Stimulated activated CD8-positive, alpha-beta memory T cell treated with anti-CD3 and anti-CD28 coated beads, Interleukin-15, amount 100 ng/mL, for 48 hours (primary cell): ENCODE results near the gene SGPP2.
"Not testable (repeated sequence)": the region's sequence is repeated elsewhere in the genome, so short reads cannot be mapped to it uniquely, and the experiment has no call there.

Experiments
- DNase-seq, 2 donors: peaks; one replicate each; pipeline ENCODE4 v3.0.0-alpha.2; 2020; ENCODE audit warnings: low read depth in 2 of 2

SGPP2 gene

DNA sequence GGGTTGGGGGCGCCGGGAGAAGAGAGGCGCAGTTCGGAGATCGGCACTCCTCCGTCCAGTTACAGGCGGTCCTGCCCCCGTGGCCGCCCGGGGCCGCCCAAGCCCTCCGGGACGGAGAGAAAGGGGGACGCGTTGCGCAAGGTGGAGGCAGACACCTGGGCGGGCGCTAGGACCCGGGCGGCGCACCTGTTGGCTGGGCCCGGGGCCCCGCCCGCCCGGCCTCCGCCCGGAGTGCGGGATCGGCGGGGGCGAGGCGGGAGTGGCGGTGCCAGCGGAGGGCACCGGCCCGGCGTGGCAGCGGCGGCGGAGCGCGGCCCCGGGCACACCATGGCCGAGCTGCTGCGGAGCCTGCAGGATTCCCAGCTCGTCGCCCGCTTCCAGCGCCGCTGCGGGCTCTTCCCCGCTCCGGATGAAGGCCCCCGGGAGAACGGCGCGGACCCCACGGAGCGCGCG is at the start of gene SGPP2:
Gene SGPP2, plus strand, starts transcription at position 268 of the 453 bp plus-strand sequence. Its CDS starts 60 bp downstream, at position 328.
- no peak for DNase-seq

GRCh38 chr2:222375798-222376197 is 48.5 kb upstream of the SGPP2 start:
- no peak for DNase-seq

- no peak for DNase-seq
Observed at GRCh38 chr2:222380456-222380855, 43.9 kb upstream of the SGPP2 start.

- no peak for DNase-seq
Observed at GRCh38 chr2:222381566-222381965, 42.8 kb upstream of the SGPP2 start.

- DNase-seq: no peak
Observed at GRCh38 chr2:222383255-222383654, 41.1 kb upstream of the SGPP2 start.

GRCh38 chr2:222391743-222392285 is 32.5 kb upstream of the SGPP2 start:
- no peak for DNase-seq

DNA sequence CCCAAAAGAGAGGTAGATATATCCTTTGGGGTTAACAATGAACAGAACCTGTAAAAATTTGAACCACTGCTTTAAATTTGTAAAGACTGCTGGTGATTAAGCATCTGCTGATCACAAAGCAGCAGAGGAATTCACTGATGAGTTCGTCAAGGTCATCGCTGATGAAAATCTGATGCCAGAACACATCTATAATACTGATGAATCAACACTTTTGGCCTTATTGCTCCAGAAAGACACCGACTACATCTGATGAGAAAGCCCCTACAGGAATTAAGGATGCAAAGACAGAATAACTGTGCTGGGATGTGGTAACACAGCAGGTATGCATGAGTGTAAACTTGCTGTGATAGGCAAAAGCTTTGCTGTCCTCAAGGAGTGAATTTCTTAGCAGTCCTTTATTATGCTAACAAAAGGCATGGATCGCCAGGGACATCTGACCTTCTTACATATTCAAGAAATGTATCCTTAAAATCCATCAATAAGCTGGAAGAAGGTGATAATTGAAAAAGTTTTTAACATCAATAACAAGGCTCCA is 30.5 kb upstream of the SGPP2 start:
- DNase-seq: no peak

DNA sequence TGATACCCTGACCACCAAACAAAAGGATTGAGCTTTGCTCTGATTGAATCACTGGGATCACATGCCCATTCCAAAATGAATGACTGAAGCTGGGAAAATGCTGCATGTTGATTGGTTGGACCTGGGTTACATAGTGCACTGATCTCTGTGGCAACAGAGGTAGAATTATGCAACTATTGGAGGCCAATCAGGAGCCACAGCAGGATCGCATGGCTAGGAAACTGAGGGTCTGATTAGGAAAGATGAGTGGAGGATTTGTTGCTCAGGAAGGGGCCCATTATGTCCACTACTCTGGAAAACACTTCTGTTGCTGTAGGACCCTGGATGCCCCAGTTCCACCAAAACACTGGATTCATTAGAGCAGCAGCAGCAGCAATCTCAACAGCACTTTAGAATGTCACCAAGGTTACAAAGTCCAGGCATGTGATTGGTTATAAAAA is 25.9 kb upstream of the SGPP2 start:
- no peak for DNase-seq

DNA sequence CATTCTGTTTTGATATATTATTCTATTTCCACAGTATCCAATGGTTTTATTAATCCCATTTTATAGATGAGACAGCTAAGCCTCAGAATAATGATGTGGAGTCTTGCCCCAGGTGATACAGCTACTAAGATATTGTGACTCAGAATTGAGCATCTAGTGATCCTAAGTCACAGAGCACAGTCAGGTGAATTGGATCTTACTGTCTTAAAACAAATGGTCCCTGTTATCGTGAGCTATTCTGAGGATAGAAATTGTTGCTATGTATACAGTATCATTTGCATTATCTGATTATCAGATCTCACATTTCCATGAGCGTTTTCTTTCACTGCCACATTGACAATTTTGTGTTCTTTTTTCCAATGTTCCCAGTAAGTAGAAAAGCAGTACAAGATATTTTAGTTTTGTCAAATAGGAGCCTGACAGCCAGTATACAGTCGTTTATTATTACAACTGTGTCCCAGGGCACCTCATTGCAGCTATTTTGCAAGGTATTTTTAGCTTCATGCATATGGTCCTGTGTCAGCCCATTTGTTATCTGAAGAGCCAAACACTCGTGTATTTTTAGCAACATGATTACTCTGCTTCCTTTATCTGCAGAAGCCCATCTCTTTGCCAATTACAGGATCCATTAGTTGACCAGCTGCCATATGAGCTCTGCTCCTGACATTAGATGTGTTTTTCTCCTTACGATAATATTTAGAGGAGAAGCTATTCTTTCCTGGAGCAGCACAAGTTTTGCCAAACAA is 25.1 kb upstream of the SGPP2 start:
- no peak for DNase-seq

- no peak for DNase-seq
Observed at GRCh38 chr2:222404151-222404905, 20.0 kb upstream of the SGPP2 start.

DNA sequence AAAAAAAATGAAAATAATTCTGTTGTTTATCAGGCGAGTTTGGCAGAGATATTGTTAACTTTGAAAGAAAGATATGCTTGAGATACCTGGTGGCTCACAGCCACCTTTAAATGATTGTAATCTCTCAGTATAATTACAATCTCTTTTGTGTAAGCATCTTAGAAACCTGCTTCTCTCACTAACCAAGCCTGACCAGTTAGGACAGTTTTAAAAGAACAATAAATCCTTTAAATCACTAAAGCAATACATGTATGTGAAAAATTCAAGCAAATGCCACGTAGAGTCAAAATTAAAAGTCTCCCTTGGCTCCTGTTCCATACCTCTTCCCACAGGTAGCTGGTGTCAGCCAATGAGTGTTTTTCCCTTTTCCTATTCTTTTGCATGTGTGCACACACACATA is 15.7 kb upstream of the SGPP2 start:
- DNase-seq: no peak

GRCh38 chr2:222410534-222410933 is 13.8 kb upstream of the SGPP2 start:
- DNase-seq: no peak

DNA sequence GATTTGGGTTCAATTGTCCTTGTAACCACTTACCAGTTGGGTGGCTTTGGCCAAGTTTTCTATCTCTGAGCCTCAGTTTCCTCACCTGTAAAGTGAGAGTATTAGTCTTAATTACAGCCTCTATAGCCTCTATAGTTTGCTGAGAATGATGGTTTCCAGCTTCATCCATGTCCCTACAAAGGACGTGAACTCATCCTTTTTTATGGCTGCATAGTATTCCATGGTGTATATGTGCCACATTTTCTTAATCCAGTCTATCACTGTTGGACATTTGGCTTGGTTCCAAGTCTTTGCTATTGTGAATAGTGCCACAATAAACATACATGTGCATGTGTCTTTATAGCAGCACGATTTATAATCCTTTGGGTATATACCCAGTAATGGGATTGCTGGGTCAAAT is 12.0 kb upstream of the SGPP2 start:
- DNase-seq: not testable (repeated sequence)

- DNase-seq: no peak
Observed at GRCh38 chr2:222413295-222413911, 10.9 kb upstream of the SGPP2 start.

- no peak for DNase-seq
Observed at GRCh38 chr2:222418739-222419138, 5.6 kb upstream of the SGPP2 start.

DNA sequence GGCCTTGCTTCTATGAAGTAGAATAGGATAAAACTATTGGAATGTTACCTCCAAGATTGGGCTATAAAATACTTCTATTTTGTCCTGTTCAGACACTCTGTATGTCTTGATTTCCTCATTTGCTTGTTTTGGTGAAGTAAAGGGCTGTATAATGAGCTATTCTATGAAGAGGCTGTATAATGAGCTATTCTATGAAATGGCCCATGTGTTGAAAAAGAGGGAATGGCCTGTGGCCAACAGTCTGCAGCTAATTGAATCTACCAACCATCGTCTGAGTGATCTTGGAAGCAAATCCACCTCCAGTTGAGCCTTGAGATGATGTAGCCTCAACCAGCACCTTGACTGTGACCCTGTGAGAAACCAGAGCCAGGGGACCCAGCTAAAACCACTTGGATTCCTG is 3.8 kb upstream of the SGPP2 start:
- no peak for DNase-seq

GRCh38 chr2:222421626-222422025 is 2.7 kb upstream of the SGPP2 start:
- no peak for DNase-seq

DNA sequence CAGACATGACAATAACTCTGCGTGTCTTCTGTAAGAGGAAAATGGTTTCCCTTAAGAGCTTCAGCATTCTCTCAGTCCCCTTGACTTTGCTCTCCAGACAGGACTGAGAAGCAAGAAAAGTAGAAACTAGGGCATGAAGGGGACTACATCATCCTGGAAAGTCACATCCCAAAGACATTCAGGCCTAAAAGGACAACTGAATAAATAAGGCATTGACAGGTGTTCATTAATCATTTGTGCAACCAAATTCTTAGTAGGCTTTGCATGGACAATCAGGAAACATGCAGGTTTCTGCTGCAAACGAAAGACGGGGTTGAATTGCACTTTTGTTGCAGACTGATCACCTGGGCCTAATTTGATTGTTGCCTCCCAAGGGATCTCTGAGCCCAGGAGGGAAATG is 1.2 kb upstream of the SGPP2 start:
- DNase-seq: no peak

- DNase-seq: peak; percentile 43 to 45
Observed at GRCh38 chr2:222423632-222424275, 589 bp upstream of the SGPP2 start.

DNA sequence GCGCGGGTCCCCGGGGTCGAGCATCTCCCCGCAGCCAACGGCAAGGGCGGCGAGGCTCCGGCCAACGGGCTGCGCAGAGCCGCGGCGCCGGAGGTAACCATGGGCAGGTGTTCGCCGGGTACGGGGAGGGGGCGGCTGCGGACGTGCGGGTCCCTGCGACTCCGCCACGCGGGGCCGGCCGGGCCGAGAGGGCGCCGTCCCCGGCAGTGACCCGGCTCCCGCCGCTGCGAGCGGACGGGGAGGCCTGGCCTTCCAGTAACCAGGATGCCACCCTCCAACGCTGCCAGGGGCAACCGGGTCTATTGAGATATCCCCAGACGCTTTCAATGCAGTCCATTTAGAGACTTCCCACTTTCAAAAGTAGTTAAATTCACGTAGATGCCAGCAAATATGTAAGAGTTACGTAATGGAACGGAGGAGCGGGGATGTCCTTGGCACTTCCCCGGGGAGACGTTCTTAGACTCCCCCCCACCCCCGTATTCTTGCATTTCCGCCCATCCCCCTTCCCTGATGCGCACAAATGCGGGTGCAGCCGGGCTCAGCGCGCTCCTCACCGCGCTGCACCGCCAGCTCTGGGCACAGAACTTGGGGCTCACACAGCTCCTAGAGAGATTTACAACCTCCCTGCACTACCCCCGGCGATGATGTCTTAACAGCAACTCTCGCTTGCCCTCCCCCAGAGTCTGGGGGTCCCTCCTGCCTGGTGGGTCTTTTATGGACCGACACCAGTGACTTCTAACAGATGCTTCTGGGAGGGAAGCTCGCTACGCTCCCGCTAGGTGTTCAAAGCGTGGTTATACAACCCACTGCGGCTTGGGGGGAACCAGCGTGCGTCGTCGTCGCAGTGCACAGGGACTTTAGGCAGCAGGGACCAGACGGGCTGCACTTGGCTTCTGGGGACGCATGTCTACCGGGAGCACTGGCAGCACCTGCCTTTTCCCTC is 657 bp downstream of the SGPP2 start:
- no peak for DNase-seq
